Progenitor cell of endocrine pancreas (in vitro differentiated cells): Measurements from ENCODE around the gene NR2C1. TPM values are rescaled to one million over a fixed set of nuclear protein-coding genes. Genes with fewer than 3 reads are reported as not detected.

ENCODE experiments used
- DNase-seq: peaks from one replicate; pipeline ENCODE4 v3.0.0; 2021; ENCODE audit warnings: low spot score; ENCODE audit not compliant: unreplicated experiment
- H3K27ac Mint-ChIP-seq: 2 replicates; pipeline ENCODE4 v1.8.0; 2021; ENCODE audit warnings: mild to moderate bottlenecking, moderate library complexity, mixed read lengths
- H3K27me3 Mint-ChIP-seq: 2 replicates; pipeline ENCODE4 v1.8.0; 2021; ENCODE audit warnings: mixed read lengths
- H3K36me3 Mint-ChIP-seq: 2 replicates; pipeline ENCODE4 v1.8.0; 2022; ENCODE audit warnings: mixed read lengths; ENCODE audit not compliant: insufficient read depth
- H3K4me1 Mint-ChIP-seq: 2 replicates; pipeline ENCODE4 v1.8.0; 2021; ENCODE audit warnings: low read depth, mixed read lengths
- H3K4me3 Mint-ChIP-seq: 2 replicates; pipeline ENCODE4 v1.8.0; 2021; ENCODE audit warnings: low read depth, mild to moderate bottlenecking, moderate library complexity, mixed read lengths
- H3K9me3 Mint-ChIP-seq: 2 replicates; pipeline ENCODE4 v1.8.0; 2021; ENCODE audit warnings: low read depth, mixed read lengths
- total RNA-seq: library from RNA; stranded (reverse); gene quantifications from 2 replicates; pipeline ENCODE4 v1.2.1, GENCODE V29; 2021
- TF ChIP-seq, protein P1 (sequence below): fragments of 200-600 bp; sonication (generic); IDR thresholded peaks from one replicate; pipeline ENCODE4 v1.5.0; 2021; ENCODE audit warnings: antibody characterized with exemption, mild to moderate bottlenecking; ENCODE audit not compliant: unreplicated experiment

The NR2C1 gene
- total RNA-seq, 1 donor from 2014 or later: 58.9 TPM

DNA sequence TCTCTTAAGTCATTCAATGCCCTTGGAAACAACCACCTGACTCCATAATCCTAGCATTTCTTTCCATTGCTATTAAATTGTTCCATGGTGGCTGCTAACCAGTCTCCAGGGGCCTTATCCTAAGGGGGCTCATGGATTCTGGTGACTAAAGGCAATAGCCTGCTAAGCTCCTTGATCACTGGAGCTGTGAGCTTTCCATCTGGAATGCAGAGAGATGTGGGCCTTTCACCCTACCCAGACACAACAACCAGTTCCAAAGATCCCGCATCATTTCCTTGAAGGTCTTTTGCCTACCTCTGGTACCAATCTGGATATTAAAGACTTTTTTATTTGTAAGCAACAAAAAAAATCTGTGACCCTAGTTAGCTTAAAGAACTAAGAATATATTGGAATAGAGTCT is 102.9 kb downstream of the NR2C1 start:
- H3K36me3 Mint-ChIP-seq: peaks cover 4% of the 10 kb centered on the region
- TF ChIP-seq, protein P1, sequence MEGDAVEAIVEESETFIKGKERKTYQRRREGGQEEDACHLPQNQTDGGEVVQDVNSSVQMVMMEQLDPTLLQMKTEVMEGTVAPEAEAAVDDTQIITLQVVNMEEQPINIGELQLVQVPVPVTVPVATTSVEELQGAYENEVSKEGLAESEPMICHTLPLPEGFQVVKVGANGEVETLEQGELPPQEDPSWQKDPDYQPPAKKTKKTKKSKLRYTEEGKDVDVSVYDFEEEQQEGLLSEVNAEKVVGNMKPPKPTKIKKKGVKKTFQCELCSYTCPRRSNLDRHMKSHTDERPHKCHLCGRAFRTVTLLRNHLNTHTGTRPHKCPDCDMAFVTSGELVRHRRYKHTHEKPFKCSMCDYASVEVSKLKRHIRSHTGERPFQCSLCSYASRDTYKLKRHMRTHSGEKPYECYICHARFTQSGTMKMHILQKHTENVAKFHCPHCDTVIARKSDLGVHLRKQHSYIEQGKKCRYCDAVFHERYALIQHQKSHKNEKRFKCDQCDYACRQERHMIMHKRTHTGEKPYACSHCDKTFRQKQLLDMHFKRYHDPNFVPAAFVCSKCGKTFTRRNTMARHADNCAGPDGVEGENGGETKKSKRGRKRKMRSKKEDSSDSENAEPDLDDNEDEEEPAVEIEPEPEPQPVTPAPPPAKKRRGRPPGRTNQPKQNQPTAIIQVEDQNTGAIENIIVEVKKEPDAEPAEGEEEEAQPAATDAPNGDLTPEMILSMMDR: no peak
- no peaks in the 10 kb centered on the region for H3K9me3 Mint-ChIP-seq
- no peak for DNase-seq
- no peak overlapping the region for H3K4me3 Mint-ChIP-seq
- no peaks in the 10 kb centered on the region for H3K27me3 Mint-ChIP-seq
- H3K4me1 Mint-ChIP-seq: no peaks in the 10 kb centered on the region
- no peak overlapping the region for H3K27ac Mint-ChIP-seq

Other genes with a start within 250 kb of the NR2C1 start
- gene NDUFA12, start 69.9 kb downstream of the NR2C1 start, total RNA-seq: 83.9 and 86.5 TPM in 2 replicates
- gene FGD6, start 143.8 kb upstream of the NR2C1 start, total RNA-seq: 62.7 and 68.2 TPM in 2 replicates
- gene VEZT, start 144.2 kb upstream of the NR2C1 start, total RNA-seq: 126 and 132 TPM in 2 replicates